Inferior parietal cortex (tissue), 1 donor: ENCODE results near the gene WARS2.

Source experiments
- DNase-seq: peaks from one replicate; pipeline ENCODE4 v3.0.0-alpha.2; 2016; ENCODE audit errors: extremely low spot score

WARS2 gene

GRCh38 chr1:118999348-119000071, 140.9 kb downstream of the WARS2 start:
- DNase-seq, result no peak

DNA sequence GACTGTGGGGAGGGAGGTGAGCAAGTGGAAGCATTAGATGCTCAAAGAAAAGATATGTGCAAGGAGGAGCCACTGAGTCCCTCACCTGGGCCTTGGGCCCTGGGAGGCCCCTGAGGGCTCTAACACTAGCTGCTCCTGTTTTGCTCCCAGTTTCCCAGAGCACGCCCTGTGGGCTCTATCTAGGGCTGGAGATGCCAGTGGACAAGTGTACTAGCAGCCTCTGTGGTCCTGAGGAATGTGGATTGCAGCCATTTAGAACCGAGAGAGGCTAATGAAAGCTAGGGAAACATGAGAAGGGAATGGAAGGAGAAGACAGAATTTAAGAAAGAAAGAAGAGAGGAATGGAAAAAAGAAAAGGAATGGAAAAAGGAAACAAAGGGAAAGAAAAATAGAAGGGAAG, 142.3 kb downstream of the WARS2 start:
- DNase-seq, result no peak

DNA sequence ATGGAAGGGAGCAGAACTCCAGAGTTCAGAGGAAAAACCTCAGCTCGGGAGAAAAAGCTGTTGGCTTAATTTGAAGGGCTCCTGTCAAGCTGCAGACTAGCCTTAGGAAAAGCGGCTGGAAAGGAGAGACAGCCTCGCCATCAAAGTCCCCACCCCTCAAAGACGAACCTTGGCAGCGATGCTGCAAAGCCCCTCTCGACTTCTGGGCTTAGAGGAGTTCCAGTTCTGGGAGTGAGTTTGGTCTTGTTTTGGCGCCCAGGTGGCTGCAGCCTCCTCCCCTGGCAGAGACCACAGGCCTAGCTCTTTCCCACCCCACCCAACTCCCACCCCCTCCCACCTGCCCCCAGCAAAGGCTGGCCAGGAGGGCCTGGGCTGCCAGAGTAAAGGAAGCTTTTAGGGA, 143.2 kb downstream of the WARS2 start:
- DNase-seq, result no peak

GRCh38 chr1:118995312-118996016, 145.0 kb downstream of the WARS2 start:
- DNase-seq, result no peak

- no peak for DNase-seq
These were observed 146.8 kb downstream of the WARS2 start for GRCh38 chr1:118993700-118994026.

DNA sequence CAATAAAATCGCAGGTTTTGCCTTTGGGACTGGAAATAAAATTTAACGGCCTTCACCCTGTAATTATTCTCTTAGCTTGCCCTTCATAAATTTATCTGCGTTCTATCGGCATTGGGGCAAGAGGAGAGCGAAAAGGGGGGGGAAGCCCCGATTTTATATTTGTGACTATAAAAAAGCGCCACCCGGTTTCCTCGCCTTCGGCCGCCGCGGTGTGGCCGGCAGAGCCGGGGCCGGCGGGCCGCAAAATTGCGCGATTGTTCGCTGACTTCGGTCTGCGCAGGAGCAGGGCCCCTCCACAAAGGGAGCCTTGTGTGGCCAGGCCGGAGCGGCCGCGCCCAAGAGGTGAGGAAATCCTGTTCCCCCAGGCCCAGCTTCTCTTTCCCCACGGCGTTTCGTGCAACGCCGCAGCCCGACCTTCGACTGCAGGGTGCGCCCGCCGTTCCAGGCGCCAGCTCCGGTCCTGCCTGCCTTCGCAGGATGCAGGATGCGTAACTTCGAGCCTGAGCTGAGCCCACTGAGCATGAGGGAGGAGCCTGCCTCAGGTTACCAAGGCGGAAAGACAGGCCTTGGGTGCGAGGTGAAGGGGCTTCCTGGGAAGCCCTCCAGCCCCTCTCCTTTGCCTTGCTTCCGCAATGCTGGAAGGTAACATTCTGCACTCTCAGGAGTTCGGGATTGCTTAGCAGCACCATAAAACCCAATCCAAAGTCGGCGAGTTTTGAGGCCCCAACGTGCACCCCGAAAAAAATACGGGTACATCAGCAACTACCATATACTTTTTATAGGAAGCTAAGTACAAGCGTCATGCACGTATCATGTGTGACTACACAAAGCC, 147.4 kb downstream of the WARS2 start:
- DNase-seq, result no peak

DNA sequence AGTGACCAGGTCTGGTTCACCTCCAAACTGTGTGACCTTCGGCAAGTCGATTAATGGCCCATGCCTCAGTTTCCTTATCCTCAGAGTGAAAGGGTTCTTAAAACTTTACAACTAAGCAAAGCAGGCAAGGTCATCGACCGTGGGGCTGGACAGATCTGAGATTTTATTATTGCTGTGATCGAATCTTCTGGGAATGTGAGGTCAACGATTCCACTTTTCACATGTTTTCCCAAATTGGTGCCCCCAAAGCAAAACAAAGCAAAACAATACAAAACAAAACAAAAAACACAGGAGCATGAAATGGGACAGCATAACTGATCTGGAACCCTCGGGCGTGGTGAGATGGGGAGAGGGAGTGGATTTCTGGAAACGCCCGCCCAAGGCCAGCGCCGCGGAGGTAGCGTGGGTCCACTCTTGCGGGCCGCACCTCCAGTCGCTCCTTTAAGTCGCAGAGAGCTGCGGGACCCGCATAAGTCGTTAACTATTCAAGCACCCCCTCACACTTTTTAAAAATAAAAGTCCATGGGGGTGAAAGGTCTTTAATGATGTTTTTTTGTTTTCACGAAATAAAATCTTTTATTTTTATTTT, 148.1 kb downstream of the WARS2 start:
- DNase-seq, result no peak

DNA sequence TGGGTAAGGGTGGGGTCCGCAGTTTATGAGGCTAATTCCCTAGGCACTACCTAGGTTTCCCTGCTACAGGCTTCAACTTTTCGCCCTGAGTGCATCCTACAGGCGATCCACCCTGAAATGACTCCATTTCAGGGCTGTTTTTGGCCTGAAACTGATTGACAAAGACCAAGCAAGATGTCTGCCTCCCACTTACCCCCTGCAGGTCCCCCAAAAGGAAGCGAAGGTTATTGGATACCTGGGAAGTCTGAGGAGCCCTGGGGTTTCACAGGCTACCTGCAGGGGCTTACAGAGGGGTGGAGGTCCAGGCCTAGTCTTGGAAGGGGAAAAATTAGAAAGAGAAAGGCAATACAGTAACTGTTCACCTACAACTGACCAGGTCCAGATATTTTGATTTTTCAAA, 149.0 kb downstream of the WARS2 start:
- DNase-seq, result no peak

DNA sequence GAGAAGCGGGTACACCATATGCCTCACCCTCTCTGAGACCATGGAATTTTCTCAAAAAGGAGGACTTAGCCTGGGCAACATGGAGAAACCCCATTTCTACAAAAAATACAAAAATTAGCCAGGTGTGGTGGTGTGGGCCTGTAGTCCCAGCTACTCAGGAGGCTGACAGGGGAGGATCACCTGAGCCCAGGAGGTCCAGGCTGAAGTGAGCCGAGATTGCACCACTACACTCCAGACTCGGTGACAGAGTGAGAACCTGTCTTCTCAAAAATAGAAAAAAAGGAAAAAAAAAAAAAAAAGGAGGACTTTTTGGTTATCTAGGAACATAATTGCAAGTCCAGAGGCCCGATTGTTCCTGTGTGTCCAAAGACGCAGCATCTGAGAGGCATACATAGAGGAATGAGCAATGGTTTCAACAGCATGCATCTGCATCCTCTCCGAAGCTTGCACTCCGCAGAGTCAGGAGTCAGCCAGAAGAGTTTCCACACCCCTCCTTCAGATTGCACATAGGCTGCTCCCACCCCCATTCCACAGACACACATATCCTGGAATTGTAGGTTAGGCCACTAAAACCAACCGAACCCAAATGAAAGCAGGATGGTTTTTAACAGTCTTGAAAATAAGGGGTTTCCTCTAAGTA, 149.8 kb downstream of the WARS2 start:
- DNase-seq, result no peak

DNA sequence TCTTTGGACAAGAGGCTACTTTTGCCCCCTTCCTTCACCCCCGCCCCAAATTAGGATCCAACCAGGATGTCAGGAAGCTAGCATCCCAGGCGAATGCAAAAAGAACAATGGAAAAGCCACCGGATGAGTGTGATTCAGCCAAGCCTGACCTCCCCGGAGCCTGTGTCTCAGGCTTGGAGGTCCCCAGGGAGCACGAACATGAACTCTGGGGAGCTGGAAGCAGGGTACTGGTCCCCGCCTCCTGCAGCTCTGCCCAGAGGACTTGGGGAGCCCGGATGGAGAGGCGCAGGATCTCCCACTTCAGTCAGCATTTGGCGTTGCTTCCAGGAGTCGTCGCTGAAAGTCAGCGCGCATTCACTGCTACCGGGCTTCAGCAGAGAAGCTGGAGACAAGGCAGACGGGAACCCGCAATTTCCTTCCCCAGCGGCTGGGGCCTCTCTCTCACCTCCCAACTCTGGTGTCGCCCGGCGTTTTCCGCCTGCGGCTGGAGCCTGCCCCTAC, 150.5 kb downstream of the WARS2 start:
- no peak for DNase-seq

GRCh38 chr1:118989006-118989815, 151.2 kb downstream of the WARS2 start:
- DNase-seq, result no peak

DNA sequence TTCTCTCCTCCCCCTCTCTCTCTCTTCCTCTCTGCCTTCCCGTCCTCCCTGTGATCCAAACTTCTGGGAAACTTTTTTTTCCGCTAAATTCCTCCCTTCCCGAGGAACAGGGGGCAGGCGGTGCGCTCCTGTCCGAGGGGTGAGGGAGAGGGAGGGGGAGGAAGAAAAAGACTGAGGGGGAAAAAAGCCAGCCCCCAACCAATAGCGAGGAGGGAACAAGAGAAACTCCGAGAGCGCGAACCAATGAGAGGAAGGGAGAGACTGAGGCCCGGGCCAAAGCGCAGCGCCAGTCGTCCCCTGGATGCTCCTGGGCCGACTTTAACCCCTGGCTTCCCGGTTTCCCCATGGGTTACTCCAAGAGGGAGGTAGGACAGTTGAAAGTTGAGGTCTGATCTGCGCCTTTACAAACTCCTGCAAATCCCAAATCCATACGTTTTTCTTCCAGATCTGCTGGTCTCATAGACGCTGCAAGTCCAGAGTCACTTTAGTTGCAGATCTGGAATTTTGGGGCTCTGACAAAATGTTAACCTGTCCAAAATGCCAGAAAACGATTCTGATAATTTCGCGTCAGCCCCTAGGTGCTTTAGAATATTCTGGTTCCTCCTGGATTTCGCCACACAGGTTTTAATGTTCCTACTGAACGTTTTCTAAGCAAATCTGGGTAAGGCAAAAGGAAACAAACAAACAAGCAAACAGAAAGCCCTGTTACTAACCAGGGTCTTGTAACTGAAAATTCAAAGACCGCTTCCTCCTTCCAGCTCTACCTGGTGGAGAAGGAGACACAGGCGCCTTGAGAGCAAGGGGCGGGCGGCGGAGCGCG, 152.1 kb downstream of the WARS2 start, which contains the start of gene TBX15:
Gene TBX15, minus strand, starts transcription at position 158 of the 820 bp plus-strand sequence. CDS start 548 bp downstream, outside the sequence.
- no peak for DNase-seq

- DNase-seq, result no peak
These were observed 152.8 kb downstream of the WARS2 start for GRCh38 chr1:118987468-118988185.

- no peak for DNase-seq
These were observed 153.6 kb downstream of the WARS2 start for GRCh38 chr1:118986555-118987467.

- DNase-seq, result no peak
These were observed 154.6 kb downstream of the WARS2 start for GRCh38 chr1:118985640-118986554.

DNA sequence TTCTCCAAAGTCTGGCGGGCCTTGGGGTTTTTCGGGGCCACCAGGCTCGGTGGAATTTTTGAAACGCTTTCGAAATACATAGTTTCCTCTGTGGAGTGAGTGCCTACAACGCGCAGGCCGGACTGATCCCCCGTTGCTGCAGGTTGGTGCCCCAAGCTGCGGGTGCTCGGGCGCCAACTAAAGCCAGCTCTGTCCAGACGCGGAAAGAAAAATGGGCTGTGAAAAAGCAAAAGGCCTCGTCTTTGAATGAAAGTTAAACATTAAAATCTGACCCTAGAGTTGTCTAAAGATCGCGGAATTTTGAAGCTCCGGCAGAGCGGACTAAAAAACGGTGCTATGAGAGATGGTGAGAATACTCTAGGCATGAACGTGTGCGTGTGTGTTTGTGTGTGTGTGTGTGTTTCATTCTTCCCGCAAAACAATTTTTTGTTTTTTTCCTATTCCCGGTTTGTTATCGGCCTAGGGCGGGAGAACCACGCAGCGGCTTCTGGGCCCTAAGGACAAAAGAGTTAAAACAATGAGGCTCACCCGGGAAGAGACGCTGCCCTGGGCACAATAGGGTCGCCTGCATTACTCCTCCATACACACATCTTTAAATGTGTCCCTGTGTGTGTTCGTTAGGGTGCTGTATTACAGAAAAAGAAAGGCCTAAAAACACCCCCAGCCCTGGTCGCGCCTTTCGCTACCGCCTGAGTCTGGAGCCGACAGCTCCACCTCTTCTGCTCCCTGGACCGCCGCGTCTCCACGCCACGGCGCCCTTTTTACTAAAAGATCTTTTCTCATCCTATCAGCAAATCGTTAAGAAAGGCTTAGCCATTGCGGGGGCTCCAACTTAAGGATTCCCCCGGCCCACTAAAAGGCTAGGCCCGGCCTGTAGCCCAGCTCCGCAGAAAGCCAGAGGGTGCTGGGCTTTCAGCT, 155.5 kb downstream of the WARS2 start:
- DNase-seq, result no peak
